ENCODE measurements around the gene AGER.
A peak's percentile ranks its signal among the peaks of the same experiment; 100 is the strongest.
"Not testable (repeated sequence)": the region's sequence is repeated elsewhere in the genome, so short reads cannot be mapped to it uniquely, and the experiment has no call there.

Gene AGER

DNA sequence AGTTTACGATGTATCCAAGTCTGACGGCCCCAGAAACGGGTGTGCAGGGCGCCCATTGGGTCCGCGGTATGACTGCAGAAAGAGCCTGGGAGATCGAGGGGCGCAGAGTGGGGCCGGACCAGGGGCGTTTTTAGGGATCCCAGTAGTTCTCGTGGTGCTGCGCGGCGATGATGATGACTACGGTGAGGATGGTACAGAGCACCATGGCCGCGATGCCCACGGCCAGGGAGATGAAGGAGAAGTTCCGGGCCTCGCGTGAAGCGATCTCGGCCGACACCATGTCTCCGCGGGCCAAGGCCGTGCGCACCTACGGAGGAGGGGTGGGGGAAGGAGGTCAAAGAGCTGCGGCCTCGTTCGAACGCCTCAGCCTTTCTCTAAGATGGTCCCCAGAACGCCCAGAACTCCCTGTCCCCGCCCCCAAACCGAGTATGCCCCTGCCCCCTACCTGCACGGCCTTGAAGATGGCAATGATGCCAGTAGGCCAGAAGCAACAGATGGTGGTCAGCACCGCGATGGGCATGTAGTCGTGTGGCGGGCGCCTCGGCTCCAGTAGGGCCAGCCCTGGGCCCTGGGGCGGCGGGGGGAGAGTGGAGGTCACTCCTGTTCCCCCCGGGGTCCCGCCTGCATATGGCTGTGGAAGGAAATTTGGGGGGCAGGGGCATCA, 34.8 kb downstream of the AGER start:
- DNase-seq: no peak

DNA sequence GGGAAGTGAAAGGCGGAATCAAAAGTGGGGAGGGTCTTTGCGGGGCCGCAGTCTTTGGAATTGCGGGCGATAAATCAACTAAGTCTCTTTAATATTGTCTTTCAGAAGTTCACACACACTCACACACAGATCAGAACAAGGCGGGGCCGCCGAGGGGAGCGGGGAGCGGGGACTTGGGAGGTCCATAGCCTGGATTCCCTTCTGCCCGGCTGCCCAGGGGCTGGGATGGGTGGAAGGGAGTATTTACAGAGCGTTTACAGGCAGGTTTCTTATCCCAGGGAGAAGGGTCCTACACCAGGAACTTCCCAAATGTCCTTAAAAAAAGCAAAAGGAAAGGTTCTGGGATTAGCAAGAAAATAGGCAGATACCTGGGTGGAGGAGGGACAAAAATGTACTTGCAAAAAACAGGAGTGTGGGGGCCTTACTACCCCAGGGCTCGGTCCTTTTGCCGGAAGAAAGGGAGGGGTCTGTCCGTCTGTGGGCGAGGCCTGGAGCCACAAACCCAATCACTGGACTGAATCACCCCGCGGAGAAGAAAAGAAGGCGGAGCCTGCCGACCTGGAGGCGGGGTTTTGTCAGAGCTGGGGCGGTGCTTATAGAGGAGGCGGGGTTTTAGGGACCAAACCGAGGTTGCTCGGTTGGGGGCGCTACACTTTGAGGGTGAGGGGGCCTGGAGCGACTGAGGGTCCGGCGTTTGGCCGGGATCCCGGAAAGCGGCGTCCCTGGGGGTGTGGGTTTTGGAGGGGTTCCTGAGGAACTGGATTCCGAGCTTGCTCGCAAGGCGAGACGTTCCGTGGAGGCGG, 35.6 kb downstream of the AGER start:
- peak; percentile 79 for DNase-seq

DNA sequence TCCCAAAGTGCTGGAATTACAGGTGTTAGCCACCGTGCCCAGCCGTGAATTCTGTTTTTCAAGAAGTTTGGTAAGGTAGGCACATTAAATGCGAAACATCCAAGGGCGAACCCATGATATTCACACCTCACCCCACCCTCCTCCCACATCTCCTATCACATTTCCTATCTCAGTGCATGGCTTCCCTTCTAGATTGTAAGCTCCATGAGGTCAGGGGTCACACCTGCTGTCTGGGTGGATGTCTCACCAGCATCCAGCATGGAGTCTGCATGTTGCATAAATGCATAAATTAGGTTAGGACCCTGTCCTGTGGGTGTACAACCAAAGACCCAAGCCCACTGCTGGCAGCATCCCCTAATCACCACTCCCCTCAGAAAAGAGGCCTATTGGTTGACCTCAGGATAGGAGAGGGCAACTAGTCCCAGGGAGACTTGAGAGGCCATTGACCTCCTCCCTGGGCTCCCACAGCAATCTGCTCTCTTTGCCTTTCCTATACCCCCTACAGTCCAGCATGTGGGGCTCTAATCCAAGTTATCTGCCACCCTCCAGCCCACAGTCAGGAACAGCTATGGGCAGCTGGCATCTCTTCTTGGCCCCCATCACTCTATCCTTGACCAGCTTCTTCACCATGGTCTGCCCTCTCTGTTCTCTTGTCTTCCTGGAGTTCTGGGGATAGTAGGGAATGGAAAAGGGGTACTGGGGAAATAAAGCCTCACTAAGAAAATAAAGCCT, 36.5 kb downstream of the AGER start:
- DNase-seq: no peak

DNA sequence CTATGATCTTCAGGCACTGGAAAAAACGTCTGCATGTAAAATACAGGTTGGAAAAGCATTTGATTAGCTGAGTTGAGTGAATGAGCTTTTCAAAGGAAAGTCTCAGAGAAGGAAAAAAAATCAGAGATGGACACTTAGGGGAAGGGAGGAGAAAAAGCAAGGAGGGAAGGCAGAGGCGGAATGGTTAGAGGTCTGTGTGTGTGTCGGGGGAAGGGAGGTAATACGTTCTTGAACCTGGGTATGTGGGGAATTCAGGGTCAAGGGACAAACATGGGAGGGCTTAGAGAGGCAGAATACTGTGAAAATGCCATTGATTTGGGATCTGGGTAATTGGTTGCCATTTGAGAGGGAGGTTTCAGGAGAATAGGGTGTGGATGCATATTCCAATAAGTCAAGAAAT, 37.4 kb downstream of the AGER start:
- no peak for DNase-seq

DNA sequence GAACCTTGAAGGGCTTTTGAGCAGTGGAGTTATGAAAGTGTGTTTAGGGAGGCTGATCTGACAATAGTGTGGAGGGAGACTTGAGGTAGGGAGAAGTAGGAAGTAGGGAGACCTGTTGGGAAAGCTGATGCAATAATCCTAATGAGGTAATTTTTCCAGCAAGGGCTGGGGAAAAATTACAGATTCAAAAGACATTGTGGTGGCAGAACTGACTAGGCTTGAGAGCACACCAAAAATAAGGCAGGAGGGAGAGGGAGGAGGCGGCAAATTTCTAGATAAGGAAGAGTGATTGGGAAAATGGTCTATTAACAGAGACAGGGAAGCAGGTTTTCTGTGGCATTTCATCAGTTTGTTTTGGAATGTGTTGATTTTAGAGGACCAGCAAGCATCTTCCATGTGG, 37.8 kb downstream of the AGER start:
- DNase-seq: no peak

DNA sequence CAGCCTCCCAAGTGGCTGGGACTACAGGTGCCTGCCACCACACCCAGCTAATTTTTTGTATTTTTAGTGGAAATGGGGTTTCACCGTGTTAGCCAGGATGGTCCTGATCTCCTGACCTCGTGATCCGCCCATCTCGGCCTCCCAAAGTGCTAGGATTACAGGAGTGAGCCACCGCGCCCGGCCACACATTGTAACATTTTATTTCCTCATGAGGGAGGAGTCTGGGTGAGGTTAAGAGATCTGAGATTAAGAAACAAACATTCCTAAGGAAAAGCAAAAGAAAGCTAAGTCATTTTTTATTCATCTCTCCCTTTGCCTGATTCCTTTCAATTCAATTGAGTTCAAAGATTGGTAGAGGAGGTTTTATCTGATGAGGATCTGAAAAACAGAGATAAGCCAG, 39.8 kb downstream of the AGER start:
- not testable (repeated sequence) for DNase-seq

DNA sequence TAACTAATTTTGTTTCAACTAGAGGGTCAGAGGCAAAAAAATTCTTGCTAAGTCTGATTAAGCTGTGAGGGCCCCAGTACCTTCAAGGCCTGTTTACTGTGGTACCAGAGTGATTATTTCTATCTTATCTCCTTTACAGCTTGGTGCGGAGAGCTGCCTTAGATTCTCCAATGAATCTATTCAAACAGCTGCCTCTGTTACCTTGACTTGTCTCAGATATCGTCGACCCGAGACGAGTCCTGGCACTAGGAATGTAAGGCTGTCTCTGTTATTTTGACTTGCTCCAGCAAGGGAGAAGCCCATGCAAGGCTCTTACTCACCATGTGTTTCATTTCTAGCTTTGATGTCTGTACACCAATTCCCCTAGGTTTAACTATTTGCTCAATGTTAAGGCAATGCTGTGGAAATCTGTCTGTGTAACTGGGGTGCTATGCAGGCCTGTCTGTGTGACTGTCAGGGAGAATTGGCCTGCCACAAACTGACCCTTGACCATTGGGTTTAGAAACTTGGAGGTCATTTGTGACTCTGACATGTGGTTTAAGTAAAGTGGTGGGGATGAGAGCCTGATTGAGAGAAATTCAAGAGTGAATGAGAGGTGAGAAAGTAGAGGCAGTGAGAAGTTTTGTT, 43.5 kb downstream of the AGER start:
- no peak for DNase-seq

DNA sequence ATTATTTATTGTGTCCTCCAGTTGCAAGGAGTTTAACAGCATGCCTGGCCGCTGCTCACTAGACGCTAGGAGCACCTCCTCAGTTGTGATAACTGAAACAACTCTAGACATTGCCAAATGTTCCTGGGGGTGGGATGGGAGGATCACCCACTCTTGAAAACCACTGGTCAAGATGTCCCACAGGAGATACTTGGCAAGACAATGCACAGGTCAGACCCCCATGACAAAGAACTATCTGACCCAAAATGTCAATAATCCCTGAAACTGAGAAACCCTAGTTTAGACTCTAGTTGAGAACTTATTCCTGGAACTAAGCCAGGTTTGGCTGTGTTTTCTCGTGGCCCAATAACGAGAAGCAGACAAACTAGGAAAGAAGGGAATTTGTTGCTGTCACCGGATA, 44.5 kb downstream of the AGER start:
- DNase-seq: no peak

DNA sequence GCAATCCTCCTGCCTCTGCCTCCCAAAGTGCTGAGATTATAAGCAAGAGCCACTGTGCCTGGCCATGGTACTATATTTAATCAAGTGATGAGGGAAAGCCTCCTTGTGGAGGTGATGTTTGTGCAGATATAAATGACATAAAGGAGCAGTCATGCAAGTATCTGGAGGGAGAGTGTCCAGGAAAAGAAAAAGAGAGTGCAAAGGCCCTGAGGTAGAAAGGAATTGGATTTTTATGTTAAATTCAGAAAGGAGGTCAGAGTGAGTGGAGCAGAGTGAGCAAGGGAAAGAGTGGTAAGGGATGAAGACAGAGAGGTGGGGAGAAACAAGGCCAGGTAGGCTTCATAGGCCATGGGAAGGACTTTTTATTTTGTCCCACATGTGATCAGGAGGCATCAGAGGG, 46.6 kb downstream of the AGER start:
- no peak for DNase-seq

DNA sequence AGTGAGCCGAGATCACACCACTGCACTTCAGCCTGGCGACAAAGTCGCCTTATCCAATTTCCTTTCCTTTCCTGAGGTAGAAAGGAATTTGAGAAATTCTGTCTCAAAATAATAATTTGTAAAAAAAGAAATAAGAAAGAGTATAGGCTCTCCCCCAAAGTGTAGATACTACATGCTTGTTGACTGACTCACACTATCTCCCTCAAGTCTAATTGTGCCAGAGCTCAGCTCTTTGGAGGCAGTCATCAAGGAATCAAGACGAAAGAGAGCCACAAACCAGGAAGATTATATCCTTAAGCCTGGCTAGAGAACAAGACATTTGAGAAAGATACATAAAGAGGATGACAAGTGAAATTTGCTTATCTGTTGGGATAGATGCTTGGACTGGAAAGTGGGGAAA, 50.3 kb downstream of the AGER start:
- no peak for DNase-seq

DNA sequence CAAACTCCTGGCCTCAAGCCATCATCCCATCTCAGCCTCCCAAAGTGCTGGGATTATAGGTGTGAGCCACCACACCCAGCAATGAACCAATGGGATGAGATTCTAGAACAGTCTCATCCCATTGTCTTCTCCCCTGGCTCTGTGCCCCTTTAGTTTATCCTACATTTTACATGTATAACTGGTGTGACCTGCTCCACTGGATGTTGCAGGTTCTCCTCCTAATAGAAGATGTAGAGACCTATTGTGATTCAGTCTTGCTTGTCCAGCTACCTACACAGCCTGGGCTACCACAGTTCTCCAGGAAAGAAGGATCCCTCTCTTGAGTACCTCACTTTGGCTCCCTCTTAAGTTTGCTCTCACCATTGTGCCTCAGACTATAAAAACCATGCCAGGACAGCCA, 51.9 kb downstream of the AGER start:
- DNase-seq: no peak

DNA sequence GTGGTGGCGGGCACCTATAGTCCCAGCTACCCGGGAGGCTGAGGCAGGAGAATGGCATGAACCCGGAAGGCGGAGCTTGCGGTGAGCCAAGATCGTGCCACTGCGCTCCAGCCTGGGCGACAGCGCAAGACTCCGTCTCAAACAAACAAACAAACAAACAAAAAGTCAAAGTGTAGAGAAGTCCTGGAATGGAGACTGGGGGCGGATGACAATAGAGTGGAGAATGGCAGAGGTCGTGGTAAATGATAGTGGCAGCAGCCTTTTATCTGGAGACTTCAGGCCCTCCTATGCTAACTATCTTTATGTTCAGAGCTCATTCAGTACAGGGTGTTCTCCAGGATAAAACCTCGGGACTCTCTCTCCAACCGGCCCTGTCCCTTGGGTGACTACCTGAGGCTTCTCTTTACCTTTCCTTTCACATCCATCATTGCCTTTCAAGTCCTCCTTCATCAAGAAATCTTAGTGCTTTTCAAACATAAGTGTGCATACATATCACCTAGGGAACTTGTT, 52.6 kb downstream of the AGER start:
- no peak for DNase-seq

Data from right kidney (tissue), 1 donor.